K562 (cell line): ENCODE data around the gene KLHL24. TPM values are rescaled to one million over a fixed set of nuclear protein-coding genes. Genes with fewer than 3 reads are reported as not detected.

Experiments
- ATAC-seq: fragments of 200-7000 bp; cut with Tn5 transposase; 3 replicates; pipeline ENCODE4 v1.9.1; 2020; ENCODE audit warnings: moderate library complexity
- BruUV-seq: library from RNA; stranded (reverse); fragments of 400-500 nt; replicated peaks from 2 replicates; lab custom pipeline; 2021; lab: Mats Ljungman, UMichigan
- CTCF ChIA-PET: fragments of 300-600 bp; formaldehyde crosslinking; extraction: SDS; loops from one replicate; lab custom pipeline; 2021; ENCODE audit warnings: low intra/inter-chr PET ratio; lab: Yijun Ruan, JAX
- POLR2A ChIA-PET: fragments of 300-600, 350-650 bp; sonication (Branson Sonifier 250); formaldehyde crosslinking; extraction: SDS; loops from one replicate; lab custom pipeline; 2021; ENCODE audit warnings: antibody characterized with exemption, inconsistent platforms; lab: Yijun Ruan, JAX
- DNase-seq, 4 experiments: peaks; one replicate each; pipeline versions ENCODE4 v3.0.0 to v3.0.0-alpha.2; 2011 to 2018; ENCODE audit warnings: low spot score in 3 of 4, mixed read lengths in 3 of 4; ENCODE audit errors: extremely low read depth in 1 of 4
- FAIRE-seq: peaks from 2 replicates; lab custom pipeline; 2011; peaks lifted over from hg19 to GRCh38; lab: Jason Lieb, UNC
- H2AFZ ChIP-seq: 2 replicates; pipeline ENCODE4 v1.6.0; 2011; ENCODE audit warnings: low read depth, low read length, control low read depth, inconsistent platforms
- H3K27ac ChIP-seq: fragments of 200-600 bp; 3 replicates; pipeline ENCODE4 v1.8.0; 2011; ENCODE audit warnings: low read depth, mild to moderate bottlenecking, control low read depth, inconsistent platforms, low read length, moderate library complexity, mixed read lengths; ENCODE audit errors: extremely low read depth
- H3K27me3 ChIP-seq, 2 experiments: fragments of 300-600 bp in 1 of 2; 2 replicates in 1 of 2; 3 replicates in 1 of 2; pipeline versions ENCODE4 v1.6.0 to v1.8.0; 2011; ENCODE audit warnings: inconsistent platforms in 2 of 2, low read length in 2 of 2, mild to moderate bottlenecking in 1 of 2, mixed read lengths in 1 of 2, moderate library complexity in 1 of 2; ENCODE audit not compliant: control insufficient read depth in 2 of 2, insufficient read depth in 2 of 2
- H3K36me3 ChIP-seq: fragments of 300-600 bp; 3 replicates; pipeline ENCODE4 v1.8.0; 2011; ENCODE audit warnings: mild to moderate bottlenecking, low read length, inconsistent platforms; ENCODE audit not compliant: control insufficient read depth, insufficient read depth
- H3K4me1 ChIP-seq, 2 experiments: fragments of 200-600 bp in 1 of 2; replicated peaks in 1 of 2; 2 replicates in 1 of 2; 3 replicates in 1 of 2; pipeline versions ENCODE4 v1.5.1 to v1.8.0; 2011; ENCODE audit warnings: inconsistent platforms in 2 of 2, low read length in 2 of 2, mild to moderate bottlenecking in 1 of 2, mixed read lengths in 1 of 2, moderate library complexity in 1 of 2; ENCODE audit not compliant: control insufficient read depth in 2 of 2, insufficient read depth in 2 of 2
- H3K4me2 ChIP-seq: 2 replicates; pipeline ENCODE4 v1.6.1; 2011; ENCODE audit warnings: low read length, control low read depth, inconsistent platforms, mixed read lengths; ENCODE audit not compliant: insufficient read depth
- H3K4me3 ChIP-seq: fragments of 200-600 bp; sonication (generic), shearing (Covaris generic); 2 replicates; pipeline ENCODE4 v1.5.1; 2016; ENCODE audit warnings: control low read depth, inconsistent platforms
- H3K79me2 ChIP-seq: fragments of 200-600 bp; 3 replicates; pipeline ENCODE4 v1.8.0; 2011; ENCODE audit warnings: low read length, inconsistent platforms; ENCODE audit not compliant: control insufficient read depth, insufficient read depth
- H3K9ac ChIP-seq, 2 experiments: 2 replicates each; pipeline versions ENCODE4 v1.6.0 to v1.6.1; 2011; ENCODE audit warnings: low read depth in 2 of 2, low read length in 2 of 2, control low read depth in 1 of 2, inconsistent platforms in 1 of 2, mild to moderate bottlenecking in 1 of 2, mixed read lengths in 1 of 2; ENCODE audit not compliant: insufficient read depth in 1 of 2
- H3K9me1 ChIP-seq: one replicate; pipeline ENCODE4 v1.6.0; 2011; ENCODE audit warnings: inconsistent platforms, mild to moderate bottlenecking, low read length, moderate library complexity; ENCODE audit not compliant: control insufficient read depth, insufficient read depth
- H3K9me3 ChIP-seq: replicated peaks from 2 replicates; pipeline ENCODE4 v1.5.1; 2011; ENCODE audit warnings: low read depth, low read length, inconsistent platforms; ENCODE audit not compliant: control insufficient read depth, insufficient read depth
- H4K20me1 ChIP-seq: replicated peaks from 2 replicates; pipeline ENCODE4 v1.6.1; 2011; ENCODE audit warnings: low read length, inconsistent platforms, mixed read lengths; ENCODE audit not compliant: control insufficient read depth, insufficient read depth
- ATF4 ChIP-seq: fragments of 450-650 bp; formaldehyde crosslinking; IDR thresholded peaks from 2 replicates; pipeline ENCODE4 v1.4.0; 2022; ENCODE audit warnings: mild to moderate bottlenecking, moderate library complexity
- CTCF ChIP-seq, 3 experiments: IDR thresholded peaks in 2 of 3; conservative IDR thresholded peaks in 1 of 3; 2 replicates each; pipeline ENCODE4 v1.5.1; 2011 to 2012; ENCODE audit warnings: low read length in 3 of 3, mild to moderate bottlenecking in 3 of 3, control low read depth in 2 of 3, improper control_type of control experiment in 1 of 3, inconsistent platforms in 1 of 3, low read depth in 1 of 3, mixed read lengths in 1 of 3, moderate library complexity in 1 of 3; ENCODE audit not compliant: insufficient read depth in 2 of 3
- HMG20A ChIP-seq: fragments of 450-650 bp; formaldehyde crosslinking; conservative IDR thresholded peaks from 2 replicates; pipeline ENCODE4 v1.4.0; 2020; ENCODE audit warnings: mild to moderate bottlenecking, mixed read lengths
- KDM4B ChIP-seq, 2 experiments: fragments of 450-650 bp in 1 of 2; sonication (generic) in 1 of 2; IDR thresholded peaks; 2 replicates each; pipeline ENCODE4 v1.6.1; 2016 to 2017; ENCODE audit warnings: borderline replicate concordance in 2 of 2, antibody characterized with exemption in 1 of 2, low read depth in 1 of 2, mild to moderate bottlenecking in 1 of 2
- MEF2A ChIP-seq: IDR thresholded peaks from 2 replicates; pipeline ENCODE4 v1.6.1; 2011; ENCODE audit warnings: low read depth, mild to moderate bottlenecking, low read length, moderate library complexity; ENCODE audit not compliant: control insufficient read depth
- PHF20 ChIP-seq: fragments of 450-650 bp; IDR thresholded peaks from 2 replicates; pipeline ENCODE4 v1.6.1; 2018; ENCODE audit not compliant: partially characterized antibody
- PHF21A ChIP-seq: fragments of 450-650 bp; IDR thresholded peaks from 2 replicates; pipeline ENCODE4 v1.6.1; 2017; ENCODE audit warnings: low read depth, borderline replicate concordance
- SIN3A ChIP-seq, 2 experiments: fragments of 150-350 bp in 1 of 2; IDR thresholded peaks; 2 replicates each; pipeline ENCODE4 v1.6.1; 2011 to 2016; ENCODE audit warnings: borderline replicate concordance in 2 of 2, low read depth in 2 of 2, low read length in 2 of 2, mild to moderate bottlenecking in 2 of 2, moderate library complexity in 2 of 2; ENCODE audit not compliant: control insufficient read depth in 1 of 2
- SLC30A9 ChIP-seq: fragments of 250-450 bp; sonication (Bioruptor Pico); IDR thresholded peaks from 2 replicates; pipeline ENCODE4 v1.8.0; 2022; ENCODE audit warnings: mild to moderate bottlenecking, moderate library complexity
- SMAD2 ChIP-seq: fragments of 150-350 bp; IDR thresholded peaks from 2 replicates; pipeline ENCODE4 v1.6.1; 2014; ENCODE audit warnings: low read depth, mild to moderate bottlenecking, low read length
- ZNF431 ChIP-seq: sonication (generic); formaldehyde crosslinking; IDR thresholded peaks from 2 replicates; pipeline ENCODE4 v1.8.0; 2022; ENCODE audit warnings: mild to moderate bottlenecking, missing genetic modification reagents
- WGBS: fragments of 100-300 bp; shearing (Covaris generic); methylation state at CpG from one replicate; pipeline ENCODE4 v1.1.6; 2016; ENCODE audit warnings: low coverage, mixed read lengths; ENCODE audit not compliant: insufficient coverage; ENCODE audit errors: missing lambda C conversion rate; 5-methylcytosine and 5-hydroxymethylcytosine counted together
- in situ Hi-C: fragments of 300-500 bp; cut with MboI; formaldehyde crosslinking; loops from 4 replicates; pipeline ENCODE4 v1.15.0; 2018; ENCODE audit warnings: inconsistent platforms, mixed read lengths
- intact Hi-C: fragments of 100-400 bp; cut with micrococcal nuclease; formaldehyde crosslinking; loops from 2 replicates; pipeline ENCODE4 v1.14.2; 2022
- polyA plus RNA-seq, 8 experiments: library from polyadenylated mRNA; depleted of rRNA in 4 of 8; stranded (reverse) in 5 of 8; unstranded in 3 of 8; fragments of >200 nt; fragmentation: Nextera tagmentation in 2 of 8; fragmentation: Illumina TruSeq in 1 of 8; extraction: Ambion mirVana in 2 of 8; extraction: Trizol in 1 of 8; gene quantifications; 2 replicates each; pipeline versions ENCODE4 v1.2.1 to v1.2.3, GENCODE V29; 2011 to 2014; ENCODE audit warnings: inconsistent platforms in 1 of 8, missing spikeins in 1 of 8
- total RNA-seq, 7 experiments: library from RNA; depleted of rRNA in 6 of 7; stranded (reverse); fragments of >200 nt in 6 of 7; fragmentation: Illumina TruSeq in 2 of 7; extraction: Trizol in 2 of 7; gene quantifications; 2 replicates each; pipeline versions ENCODE4 v1.2.1 to v1.2.3, GENCODE V29; 2011 to 2021; ENCODE audit warnings: low replicate concordance in 1 of 7
- TF ChIP-seq, protein P1 (sequence below): fragments of 250-450 bp; sonication (Bioruptor Pico); IDR thresholded peaks from 2 replicates; pipeline ENCODE4 v1.9.0; 2021; ENCODE audit warnings: mild to moderate bottlenecking, inconsistent platforms
- TF ChIP-seq, protein P2 (sequence below): fragments of 450-650 bp; IDR thresholded peaks from 2 replicates; pipeline ENCODE4 v1.6.1; 2014; ENCODE audit warnings: low read depth, mild to moderate bottlenecking, moderate library complexity, borderline replicate concordance

The KLHL24 gene
- total and polyA plus RNA-seq, 9 of the 15 experiments (the other 6 are each of a cell fraction or from before 2014, with no cell fraction given), result 3.3 to 21.2 (median 14.2) TPM

GRCh38 chr3:183591881-183592521 is 43.4 kb upstream of the KLHL24 start (continued):
- TF ChIP-seq, protein P1, sequence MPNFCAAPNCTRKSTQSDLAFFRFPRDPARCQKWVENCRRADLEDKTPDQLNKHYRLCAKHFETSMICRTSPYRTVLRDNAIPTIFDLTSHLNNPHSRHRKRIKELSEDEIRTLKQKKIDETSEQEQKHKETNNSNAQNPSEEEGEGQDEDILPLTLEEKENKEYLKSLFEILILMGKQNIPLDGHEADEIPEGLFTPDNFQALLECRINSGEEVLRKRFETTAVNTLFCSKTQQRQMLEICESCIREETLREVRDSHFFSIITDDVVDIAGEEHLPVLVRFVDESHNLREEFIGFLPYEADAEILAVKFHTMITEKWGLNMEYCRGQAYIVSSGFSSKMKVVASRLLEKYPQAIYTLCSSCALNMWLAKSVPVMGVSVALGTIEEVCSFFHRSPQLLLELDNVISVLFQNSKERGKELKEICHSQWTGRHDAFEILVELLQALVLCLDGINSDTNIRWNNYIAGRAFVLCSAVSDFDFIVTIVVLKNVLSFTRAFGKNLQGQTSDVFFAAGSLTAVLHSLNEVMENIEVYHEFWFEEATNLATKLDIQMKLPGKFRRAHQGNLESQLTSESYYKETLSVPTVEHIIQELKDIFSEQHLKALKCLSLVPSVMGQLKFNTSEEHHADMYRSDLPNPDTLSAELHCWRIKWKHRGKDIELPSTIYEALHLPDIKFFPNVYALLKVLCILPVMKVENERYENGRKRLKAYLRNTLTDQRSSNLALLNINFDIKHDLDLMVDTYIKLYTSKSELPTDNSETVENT, result no peak
- TF ChIP-seq MEF2A, result no peak
- no peak for TF ChIP-seq KDM4B (IDR thresholded peaks at IDR 0.05; ENCODE audit: borderline replicate concordance in 2 of 2, low read depth in 1 of 2)
- TF ChIP-seq CTCF (IDR thresholded peaks at IDR 0.05 in 2 of 3, conservative IDR thresholded peaks at IDR 0.05 in 1 of 3; ENCODE audit: insufficient read depth in 2 of 3, low read depth in 1 of 3, low read length in 3 of 3), result peak; percentile 26 to 39 (median 37); a peak in 4 of 6 replicates
- no peak for TF ChIP-seq SMAD2

DNA sequence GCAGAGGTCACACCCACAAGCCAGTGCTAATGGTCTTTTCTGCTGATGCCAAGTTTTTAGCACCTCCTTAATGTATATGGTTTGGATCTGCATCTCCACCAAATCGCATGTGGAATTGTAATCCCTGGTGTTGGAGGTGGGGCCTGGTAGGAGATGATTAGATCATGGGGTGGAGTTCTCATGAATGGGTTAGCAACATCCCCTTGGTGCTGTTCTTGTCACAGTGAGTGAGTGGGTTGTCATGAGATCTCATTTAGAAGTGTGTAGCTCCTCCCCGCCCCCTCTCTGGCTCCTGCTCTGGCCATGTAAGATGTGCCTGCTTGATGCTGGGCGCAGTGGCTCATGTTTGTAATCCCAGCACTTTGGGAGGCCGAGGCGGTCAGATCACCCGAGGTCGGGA is 42.6 kb upstream of the KLHL24 start:
- no peak overlapping the region for H3K27ac ChIP-seq
- in situ Hi-C loops, result no loop called here
- FAIRE-seq, result no peak
- H3K27me3 ChIP-seq, result no peaks in the 10 kb centered on the region
- POLR2A ChIA-PET, result interaction anchor here (0.6 to 0.7 kb wide), 2 partner anchors 43 to 1001 kb away, joined by 3 read pairs; no protein-coding TSS in a partner anchor
- no peak overlapping the region for H3K4me3 ChIP-seq
- H3K9ac ChIP-seq, result no peak overlapping the region
- CTCF ChIA-PET, result no interaction called here
- no peak for ATAC-seq
- H3K9me1 ChIP-seq, result no peaks in the 10 kb centered on the region
- no TSS peak for BruUV-seq
- intact Hi-C loops, result no loop called here
- no peak for DNase-seq
- H3K4me1 ChIP-seq, result no peaks in the 10 kb centered on the region
- no peaks in the 10 kb centered on the region for H3K36me3 ChIP-seq
- 51% methylated on average over 7 of the region's 7 CpGs for WGBS
- peak overlapping the region; percentile 47 for H2AFZ ChIP-seq
- no peak overlapping the region for H3K4me2 ChIP-seq
- no peaks in the 10 kb centered on the region for H4K20me1 ChIP-seq
- no peaks in the 10 kb centered on the region for H3K9me3 ChIP-seq
- H3K79me2 ChIP-seq, result no peaks in the 10 kb centered on the region
- TF ChIP-seq SLC30A9, result no peak
- no peak for TF ChIP-seq SIN3A (IDR thresholded peaks at IDR 0.05; ENCODE audit: borderline replicate concordance in 2 of 2, control insufficient read depth in 1 of 2, low read depth in 2 of 2, low read length in 2 of 2)
- TF ChIP-seq ZNF431, result no peak
- no peak for TF ChIP-seq HMG20A (CRISPR knock-in tag)
- no peak for TF ChIP-seq ATF4 (CRISPR knock-in tag)
- no peak for TF ChIP-seq PHF21A
- TF ChIP-seq, protein P2, sequence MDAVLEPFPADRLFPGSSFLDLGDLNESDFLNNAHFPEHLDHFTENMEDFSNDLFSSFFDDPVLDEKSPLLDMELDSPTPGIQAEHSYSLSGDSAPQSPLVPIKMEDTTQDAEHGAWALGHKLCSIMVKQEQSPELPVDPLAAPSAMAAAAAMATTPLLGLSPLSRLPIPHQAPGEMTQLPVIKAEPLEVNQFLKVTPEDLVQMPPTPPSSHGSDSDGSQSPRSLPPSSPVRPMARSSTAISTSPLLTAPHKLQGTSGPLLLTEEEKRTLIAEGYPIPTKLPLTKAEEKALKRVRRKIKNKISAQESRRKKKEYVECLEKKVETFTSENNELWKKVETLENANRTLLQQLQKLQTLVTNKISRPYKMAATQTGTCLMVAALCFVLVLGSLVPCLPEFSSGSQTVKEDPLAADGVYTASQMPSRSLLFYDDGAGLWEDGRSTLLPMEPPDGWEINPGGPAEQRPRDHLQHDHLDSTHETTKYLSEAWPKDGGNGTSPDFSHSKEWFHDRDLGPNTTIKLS, result no peak
- TF ChIP-seq PHF20, result no peak
